ENCODE results near the gene RABGGTA. TPM values are rescaled to one million over a fixed set of nuclear protein-coding genes. Genes with fewer than 3 reads are reported as not detected.

Gene RABGGTA
- total RNA-seq, 2 donors from 2014 or later: 28.2 to 44.7 TPM

DNA sequence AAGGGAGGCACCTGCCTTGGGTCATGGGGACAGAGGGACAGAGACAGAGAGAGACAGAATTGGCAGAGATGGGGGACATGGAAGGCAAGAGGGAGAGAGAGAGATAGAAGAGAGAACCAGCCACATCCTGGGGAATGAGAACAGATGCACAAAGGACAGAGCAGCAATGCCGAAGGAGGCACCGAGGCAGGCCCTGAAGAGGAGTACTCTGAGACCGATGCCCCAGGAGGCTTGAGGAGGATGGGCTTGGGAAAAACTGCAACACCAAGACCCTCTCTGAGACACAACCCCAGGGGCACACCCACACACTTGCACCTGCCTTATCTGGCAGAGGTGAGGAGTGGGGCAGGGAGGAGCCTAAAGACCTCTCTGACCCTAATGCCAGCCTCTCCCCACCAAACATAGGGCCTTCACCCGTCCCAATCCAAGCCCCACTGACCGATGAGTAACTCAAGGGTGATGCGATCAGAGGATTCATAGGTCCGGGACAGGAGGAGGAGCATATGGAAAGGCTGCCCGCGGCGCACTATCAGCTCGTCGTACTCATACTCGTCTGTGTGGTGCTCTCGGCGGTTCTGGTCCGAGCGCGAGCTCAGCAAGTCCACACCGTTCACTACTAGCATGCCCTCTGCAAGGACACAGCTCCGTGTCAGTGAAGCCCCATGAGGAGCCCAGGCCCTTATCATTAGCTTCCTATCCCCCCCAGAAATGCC lies 10.0 kb downstream of the RABGGTA start:
- DNase-seq (ENCODE audit: low spot score) (no peak), ATAC-seq (ENCODE audit: insufficient number of reproducible peaks, low FRiP score, low read depth) (no peak)

DNA sequence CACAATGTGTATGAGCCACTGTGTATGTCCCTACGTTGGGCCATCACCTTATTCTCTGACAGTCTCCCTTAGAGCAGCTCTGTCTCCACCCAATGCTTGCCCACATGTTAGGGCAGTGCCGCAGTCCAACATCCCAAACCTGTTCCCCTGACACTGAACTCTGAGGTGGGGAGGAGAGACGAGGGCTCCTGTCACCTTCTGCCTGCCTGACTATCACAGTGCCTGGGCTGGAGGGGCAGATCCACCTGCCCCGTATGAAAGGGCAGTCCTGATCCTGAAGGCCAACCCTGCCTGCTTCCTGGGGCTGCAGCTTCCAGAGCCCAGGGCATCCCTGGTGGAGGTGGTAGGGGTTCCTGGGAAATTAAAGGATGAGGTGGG lies 10.6 kb downstream of the RABGGTA start:
- TF ChIP-seq, protein P1, sequence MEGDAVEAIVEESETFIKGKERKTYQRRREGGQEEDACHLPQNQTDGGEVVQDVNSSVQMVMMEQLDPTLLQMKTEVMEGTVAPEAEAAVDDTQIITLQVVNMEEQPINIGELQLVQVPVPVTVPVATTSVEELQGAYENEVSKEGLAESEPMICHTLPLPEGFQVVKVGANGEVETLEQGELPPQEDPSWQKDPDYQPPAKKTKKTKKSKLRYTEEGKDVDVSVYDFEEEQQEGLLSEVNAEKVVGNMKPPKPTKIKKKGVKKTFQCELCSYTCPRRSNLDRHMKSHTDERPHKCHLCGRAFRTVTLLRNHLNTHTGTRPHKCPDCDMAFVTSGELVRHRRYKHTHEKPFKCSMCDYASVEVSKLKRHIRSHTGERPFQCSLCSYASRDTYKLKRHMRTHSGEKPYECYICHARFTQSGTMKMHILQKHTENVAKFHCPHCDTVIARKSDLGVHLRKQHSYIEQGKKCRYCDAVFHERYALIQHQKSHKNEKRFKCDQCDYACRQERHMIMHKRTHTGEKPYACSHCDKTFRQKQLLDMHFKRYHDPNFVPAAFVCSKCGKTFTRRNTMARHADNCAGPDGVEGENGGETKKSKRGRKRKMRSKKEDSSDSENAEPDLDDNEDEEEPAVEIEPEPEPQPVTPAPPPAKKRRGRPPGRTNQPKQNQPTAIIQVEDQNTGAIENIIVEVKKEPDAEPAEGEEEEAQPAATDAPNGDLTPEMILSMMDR (IDR thresholded peaks at IDR 0.05): no peak
- no peak for DNase-seq (ENCODE audit: low spot score)

More for the DNA sequence above, 10.0 kb downstream of the RABGGTA start:
- TF ChIP-seq, protein P1 (IDR thresholded peaks at IDR 0.05): no peak
- Histone ChIP-seq H3K9me3 (no peaks in the 10 kb centered on the region), H3K27me3 (replicated peaks; ENCODE audit: insufficient read depth) (no peaks in the 10 kb centered on the region), H3K4me1 (ENCODE audit: control insufficient read depth in 1 of 2, low read depth in 2 of 2) (peaks cover 0 to 8% of the 10 kb centered on the region in 2 donors), H3K27ac (no peak overlapping the region), H3K36me3 (peaks cover 4% of the 10 kb centered on the region), H3K4me3 (no peak overlapping the region)

DNA sequence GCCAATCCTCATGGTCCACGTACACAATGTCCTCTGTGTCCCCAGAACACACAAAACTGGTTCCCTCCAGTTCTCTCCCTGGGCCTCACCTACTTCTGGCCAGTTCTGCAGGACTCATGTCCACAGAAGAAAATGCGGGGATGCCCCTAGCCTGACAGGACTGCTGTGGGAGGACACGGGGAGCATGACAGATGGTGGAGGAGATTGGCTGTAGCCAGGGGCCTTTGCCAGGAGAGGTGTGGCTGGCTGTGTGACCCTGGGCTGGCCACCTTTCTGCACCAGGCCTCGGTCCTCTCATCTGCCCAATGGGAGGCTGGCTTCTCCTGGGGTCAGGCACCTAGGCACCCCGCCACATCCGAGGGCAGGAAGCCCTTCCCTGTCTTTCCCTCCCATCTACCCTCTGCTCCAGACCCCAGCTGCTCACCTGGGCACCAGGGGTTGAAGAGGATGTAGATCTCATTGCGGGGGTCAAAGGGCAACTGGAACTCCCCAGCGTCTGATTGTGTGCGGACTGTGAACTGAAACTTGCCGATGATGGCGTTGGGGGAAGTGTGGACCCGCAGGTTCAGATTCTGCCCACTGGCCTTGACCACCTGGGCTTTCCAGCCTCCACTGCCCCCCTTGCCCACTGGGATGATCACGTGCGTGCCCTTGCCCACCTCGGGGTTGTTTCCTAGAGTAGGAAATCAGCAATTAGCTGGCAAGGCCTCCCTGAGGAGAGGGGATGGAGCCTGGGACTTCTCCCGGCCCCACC lies 11.2 kb downstream of the RABGGTA start:
- DNase-seq (ENCODE audit: low spot score): no peak
- Histone ChIP-seq H3K36me3 (no peaks in the 10 kb centered on the region), H3K27me3 (replicated peaks; ENCODE audit: insufficient read depth) (no peaks in the 10 kb centered on the region), H3K9me3 (no peaks in the 10 kb centered on the region), H3K4me1 (ENCODE audit: control insufficient read depth in 1 of 2, low read depth in 2 of 2) (peaks cover 0 to 8% of the 10 kb centered on the region in 2 donors), H3K27ac (no peak overlapping the region), H3K4me3 (no peak overlapping the region)
- no peak for ATAC-seq (ENCODE audit: insufficient number of reproducible peaks, low FRiP score, low read depth)
- TF ChIP-seq, protein P1 (IDR thresholded peaks at IDR 0.05): no peak

More for the DNA sequence above, 10.6 kb downstream of the RABGGTA start:
- Histone ChIP-seq H3K36me3 (no peaks in the 10 kb centered on the region), H3K4me1 (ENCODE audit: control insufficient read depth in 1 of 2, low read depth in 2 of 2) (peaks cover 0 to 8% of the 10 kb centered on the region in 2 donors), H3K4me3 (no peak overlapping the region), H3K9me3 (no peaks in the 10 kb centered on the region), H3K27me3 (replicated peaks; ENCODE audit: insufficient read depth) (no peaks in the 10 kb centered on the region), H3K27ac (no peak overlapping the region)
- no peak for ATAC-seq (ENCODE audit: insufficient number of reproducible peaks, low FRiP score, low read depth)

DNA sequence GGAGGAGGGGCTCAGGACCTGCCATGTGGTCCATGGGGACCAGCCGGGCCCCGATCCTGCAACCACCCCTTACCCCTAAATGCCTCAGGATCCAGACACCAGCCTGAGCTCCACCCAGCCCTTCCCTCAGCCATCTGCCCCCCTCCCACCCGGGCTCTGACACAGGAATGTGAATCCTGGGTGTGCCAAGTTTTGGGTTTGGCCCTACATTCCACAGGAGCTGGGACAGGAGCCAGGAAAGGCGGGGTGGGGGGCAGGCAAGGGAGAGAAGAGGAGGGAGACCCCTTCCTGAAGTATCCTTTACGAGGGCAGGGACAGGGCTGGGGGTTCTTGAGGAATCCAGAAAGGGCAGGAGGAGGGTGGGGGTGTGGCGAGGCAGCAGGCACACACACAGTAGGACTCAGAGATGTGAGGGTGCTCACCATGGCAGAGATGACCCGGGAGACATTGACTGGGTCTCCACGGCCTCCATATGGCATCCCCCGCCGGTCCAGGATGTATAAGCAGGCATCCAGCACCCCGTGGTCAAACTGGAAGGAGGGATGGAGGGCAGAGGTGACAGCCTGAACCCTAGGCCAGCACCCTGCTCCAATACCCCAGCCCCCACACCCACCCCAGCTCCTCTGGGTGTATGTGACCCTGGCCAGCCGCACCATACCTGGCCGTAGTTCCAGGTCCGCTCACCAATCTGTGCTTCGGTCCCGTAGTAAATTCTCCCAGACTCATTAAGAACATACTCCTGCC lies 11.9 kb downstream of the RABGGTA start:
- DNase-seq (ENCODE audit: low spot score): no peak
- Histone ChIP-seq H3K9me3 (no peaks in the 10 kb centered on the region), H3K4me3 (no peak overlapping the region), H3K27ac (no peak overlapping the region), H3K27me3 (replicated peaks; ENCODE audit: insufficient read depth) (no peaks in the 10 kb centered on the region), H3K4me1 (ENCODE audit: control insufficient read depth in 1 of 2, low read depth in 2 of 2) (peaks cover 0 to 8% of the 10 kb centered on the region in 2 donors), H3K36me3 (no peaks in the 10 kb centered on the region)
- no peak for ATAC-seq (ENCODE audit: insufficient number of reproducible peaks, low FRiP score, low read depth)
- TF ChIP-seq, protein P1 (IDR thresholded peaks at IDR 0.05): no peak

All from thoracic aorta (tissue), 2 donors.